CD8-positive, alpha-beta memory T cell (primary cell): ENCODE data around the gene FRMD4A. TPM values are rescaled to one million over a fixed set of nuclear protein-coding genes. Genes with fewer than 3 reads are reported as not detected.
A peak's percentile ranks its signal among the peaks of the same experiment; 100 is the strongest.

Experiments
- CTCF ChIA-PET: fragments of 350-600 bp; sonication (Branson Sonifier 250); formaldehyde crosslinking; loops from one replicate; lab custom pipeline; 2021; ENCODE audit warnings: antibody characterized with exemption; lab: Charles Lee
- POLR2A ChIA-PET: fragments of 350-600 bp; sonication (Branson Sonifier 250); formaldehyde crosslinking; loops from one replicate; lab custom pipeline; 2021; ENCODE audit warnings: antibody characterized with exemption; lab: Charles Lee
- DNase-seq, 5 donors: peaks; one replicate each; pipeline versions ENCODE4 v3.0.0 to v3.0.0-alpha.2; 2020 to 2022; ENCODE audit warnings: mixed read lengths in 1 of 5
- H3K27ac ChIP-seq: one replicate; pipeline ENCODE4 v1.7.0; 2013; ENCODE audit warnings: low read depth, mild to moderate bottlenecking, low read length, moderate library complexity
- H3K27me3 ChIP-seq: 2 replicates; pipeline ENCODE4 v1.7.0; 2013; ENCODE audit warnings: low read length, mild to moderate bottlenecking; ENCODE audit not compliant: insufficient read depth, poor library complexity, severe bottlenecking
- H3K36me3 ChIP-seq: 2 replicates; pipeline ENCODE4 v1.7.0; 2013; ENCODE audit warnings: mild to moderate bottlenecking, low read length, moderate library complexity; ENCODE audit not compliant: insufficient read depth
- H3K4me1 ChIP-seq: 2 replicates; pipeline ENCODE4 v1.7.0; 2013; ENCODE audit warnings: mild to moderate bottlenecking, low read length, moderate library complexity; ENCODE audit not compliant: insufficient read depth
- H3K4me3 ChIP-seq: 2 replicates; pipeline ENCODE4 v1.7.0; 2013; ENCODE audit warnings: mild to moderate bottlenecking, low read length
- H3K9me3 ChIP-seq: 2 replicates; pipeline ENCODE4 v1.7.0; 2013; ENCODE audit warnings: mild to moderate bottlenecking, low read length
- H3K27ac Mint-ChIP-seq, 8 donors: one replicate each; pipeline ENCODE4 v1.8.0; 2020 to 2021; ENCODE audit warnings: mixed read lengths in 8 of 8, mild to moderate bottlenecking in 6 of 8, inconsistent platforms in 3 of 8, moderate library complexity in 3 of 8
- H3K27me3 Mint-ChIP-seq, 2 donors: one replicate each; pipeline ENCODE4 v1.8.0; 2020 to 2021; ENCODE audit warnings: mixed read lengths in 2 of 2, mild to moderate bottlenecking in 1 of 2, moderate library complexity in 1 of 2
- H3K36me3 Mint-ChIP-seq, 3 donors: one replicate each; pipeline ENCODE4 v1.8.0; 2020 to 2021; ENCODE audit warnings: mixed read lengths in 3 of 3, inconsistent platforms in 1 of 3, mild to moderate bottlenecking in 1 of 3
- H3K4me1 Mint-ChIP-seq, 3 donors: one replicate each; pipeline ENCODE4 v1.8.0; 2020 to 2021; ENCODE audit warnings: mixed read lengths in 3 of 3, inconsistent platforms in 1 of 3, mild to moderate bottlenecking in 1 of 3
- H3K4me3 Mint-ChIP-seq, 7 donors: one replicate each; pipeline ENCODE4 v1.8.0; 2020 to 2021; ENCODE audit warnings: mixed read lengths in 7 of 7, mild to moderate bottlenecking in 6 of 7, moderate library complexity in 4 of 7, inconsistent platforms in 2 of 7
- H3K9me3 Mint-ChIP-seq, 5 donors: one replicate each; pipeline ENCODE4 v1.8.0; 2020 to 2022; ENCODE audit warnings: mixed read lengths in 5 of 5, mild to moderate bottlenecking in 3 of 5, moderate library complexity in 2 of 5, inconsistent platforms in 1 of 5
- polyA plus RNA-seq: library from polyadenylated mRNA; unstranded; fragments of 300-500 nt; fragmentation: Illumina TruSeq; gene quantifications from one replicate; pipeline ENCODE4 v1.2.3, GENCODE V29; 2021
- total RNA-seq, 2 experiments: library from RNA; stranded (reverse); gene quantifications; one replicate each; pipeline ENCODE4 v1.2.3, GENCODE V29; 2021

Gene FRMD4A
- total and polyA plus RNA-seq, 3 experiments from 2014 or later: 0.21 to 2.7 (median 2.1) TPM

DNA sequence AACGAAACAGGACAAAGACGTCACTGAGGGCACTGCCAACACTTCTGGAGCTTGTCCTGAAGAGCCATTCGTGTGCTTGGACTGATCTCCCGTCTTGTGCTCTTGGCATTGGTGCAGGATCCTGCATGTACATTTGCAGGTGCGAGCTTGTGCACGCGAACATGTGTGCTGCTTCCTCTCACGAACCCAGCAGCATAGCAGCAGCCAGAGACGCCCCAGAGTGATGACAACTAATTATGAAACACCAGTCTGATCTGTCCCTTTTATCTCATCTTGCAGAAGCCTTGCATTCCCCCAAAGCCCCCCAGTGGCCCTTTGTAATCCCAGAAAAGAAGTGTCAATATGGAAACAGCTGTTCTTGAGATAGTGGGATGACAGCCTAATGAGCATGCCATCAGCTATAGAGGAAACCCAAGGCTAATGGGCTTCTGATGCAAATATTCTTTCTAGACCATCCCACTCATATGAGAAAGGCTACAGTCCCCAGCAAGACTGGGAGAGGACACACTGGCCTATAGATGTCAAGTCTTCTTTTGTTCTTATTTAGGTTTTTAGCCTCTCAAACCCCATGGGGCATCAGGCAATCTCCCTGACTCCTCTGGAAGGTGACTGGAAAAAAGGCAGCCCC, 310.6 kb downstream of the FRMD4A start:
- Mint-ChIP-seq H3K4me3 (no peak overlapping the region), H3K27me3 (peaks cover 15 to 27% of the 10 kb centered on the region in 2 donors), H3K36me3 (peaks cover 0 to 13% (median 0%) of the 10 kb centered on the region in 3 donors), H3K27ac (no peak overlapping the region), H3K4me1 (peaks cover 13 to 26% (median 21%) of the 10 kb centered on the region in 3 donors), H3K9me3 (peaks cover 8 to 19% (median 10%) of the 10 kb centered on the region in 5 donors)
- H3K4me3 ChIP-seq: no peak overlapping the region
- no peak overlapping the region for H3K27ac ChIP-seq
- H3K36me3 ChIP-seq: no peaks in the 10 kb centered on the region
- DNase-seq: no peak
- peaks cover 13% of the 10 kb centered on the region for H3K4me1 ChIP-seq
- ChIA-PET CTCF (no interaction called here), POLR2A (no interaction called here)
- no peaks in the 10 kb centered on the region for H3K9me3 ChIP-seq
- no peaks in the 10 kb centered on the region for H3K27me3 ChIP-seq

GRCh38 chr10:14017467-14017866, 313.3 kb downstream of the FRMD4A start:
- POLR2A ChIA-PET: no interaction called here
- peaks cover 13% of the 10 kb centered on the region for H3K4me1 ChIP-seq
- no peaks in the 10 kb centered on the region for H3K9me3 ChIP-seq
- H3K36me3 Mint-ChIP-seq: peaks cover 0 to 13% (median 0%) of the 10 kb centered on the region in 3 donors
- no peak overlapping the region for H3K27ac ChIP-seq
- peaks cover 8 to 18% (median 12%) of the 10 kb centered on the region in 3 donors for H3K4me1 Mint-ChIP-seq
- CTCF ChIA-PET: no interaction called here
- H3K36me3 ChIP-seq: no peaks in the 10 kb centered on the region
- peaks cover 8 to 19% (median 10%) of the 10 kb centered on the region in 5 donors for H3K9me3 Mint-ChIP-seq
- no peaks in the 10 kb centered on the region for H3K27me3 ChIP-seq
- peaks cover 15 to 24% of the 10 kb centered on the region in 2 donors for H3K27me3 Mint-ChIP-seq
- H3K4me3 ChIP-seq: no peak overlapping the region
- no peak overlapping the region for H3K4me3 Mint-ChIP-seq
- no peak for DNase-seq
- no peak overlapping the region for H3K27ac Mint-ChIP-seq

DNA sequence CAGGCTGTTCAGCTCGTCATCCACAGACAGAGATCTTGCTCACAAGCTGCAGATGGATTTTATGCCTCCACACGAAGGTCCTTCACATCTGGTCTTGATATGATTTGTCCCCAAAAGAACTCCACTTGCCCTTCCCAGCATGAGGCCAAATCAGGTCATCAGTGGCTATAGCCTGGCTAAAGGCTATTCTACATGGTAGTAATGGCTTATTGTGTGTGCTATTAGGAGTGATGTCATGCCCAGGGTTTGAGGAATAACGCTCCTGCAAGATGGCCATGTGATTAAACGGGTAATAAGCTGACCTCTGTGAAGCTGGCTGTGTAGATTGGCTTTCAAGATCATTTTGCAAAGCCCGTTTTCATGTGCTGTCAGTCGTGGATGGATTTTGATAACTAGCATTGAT, 313.8 kb downstream of the FRMD4A start:
- ChIA-PET POLR2A (no interaction called here), CTCF (no interaction called here)
- Histone ChIP-seq H3K4me3 (no peak overlapping the region), H3K4me1 (peaks cover 13% of the 10 kb centered on the region), H3K27ac (no peak overlapping the region), H3K9me3 (no peaks in the 10 kb centered on the region), H3K36me3 (no peaks in the 10 kb centered on the region), H3K27me3 (no peaks in the 10 kb centered on the region)
- Mint-ChIP-seq H3K27me3 (peaks cover 15 to 19% of the 10 kb centered on the region in 2 donors), H3K36me3 (peaks cover 0 to 13% (median 0%) of the 10 kb centered on the region in 3 donors), H3K4me3 (no peak overlapping the region), H3K4me1 (peaks cover 6 to 18% (median 12%) of the 10 kb centered on the region in 3 donors), H3K9me3 (peaks cover 8 to 19% (median 10%) of the 10 kb centered on the region in 5 donors), H3K27ac (no peak overlapping the region)
- no peak for DNase-seq

DNA sequence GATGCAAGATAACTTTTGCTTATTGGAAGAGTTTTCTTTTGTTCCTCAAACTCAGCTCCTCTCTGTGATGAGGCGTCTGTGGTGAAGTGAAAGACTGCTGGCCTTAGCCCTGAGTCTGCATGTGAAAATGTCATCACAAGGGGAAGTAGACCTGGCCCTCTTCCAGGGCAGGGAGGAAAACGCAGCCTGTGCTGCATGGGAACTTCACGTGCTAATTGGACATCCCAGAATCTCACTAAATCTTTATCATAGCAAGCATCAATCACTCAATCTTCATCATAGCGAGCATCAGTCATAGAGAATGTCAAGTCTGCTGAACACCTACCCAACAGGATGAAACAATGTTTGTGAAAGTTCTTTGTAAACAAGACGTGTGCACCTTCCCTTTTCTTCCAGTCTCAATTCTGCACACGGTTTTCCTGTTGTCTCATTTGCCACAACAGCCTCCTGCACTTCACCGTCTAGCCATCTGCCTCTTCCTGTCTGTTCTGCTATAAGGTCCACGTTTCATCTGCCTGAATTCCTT, 314.6 kb downstream of the FRMD4A start:
- POLR2A ChIA-PET: no interaction called here
- no peak overlapping the region for H3K4me3 ChIP-seq
- CTCF ChIA-PET: no interaction called here

DNA sequence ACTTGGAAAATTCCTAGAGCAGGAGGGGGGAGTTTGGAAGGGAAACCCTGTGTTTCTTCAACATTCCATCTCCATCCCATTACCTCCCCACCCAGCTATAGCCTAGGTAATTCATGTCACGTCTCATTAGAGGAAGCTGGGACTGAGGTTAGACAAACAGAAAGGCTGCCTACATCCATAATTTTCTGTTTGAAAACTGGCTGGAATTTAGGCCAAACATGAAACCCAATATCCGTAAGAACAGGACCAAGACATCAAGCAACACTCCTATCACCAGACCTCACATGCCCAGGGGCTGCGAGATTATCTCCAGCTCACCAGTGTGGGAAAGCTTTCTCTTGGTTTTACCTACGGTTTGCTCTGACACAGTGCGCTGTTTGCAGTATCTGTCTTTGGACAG, 316.3 kb downstream of the FRMD4A start:
- peaks cover 8 to 10% of the 10 kb centered on the region in 2 donors for H3K27me3 Mint-ChIP-seq
- peaks cover 0 to 13% (median 1%) of the 10 kb centered on the region in 3 donors for H3K36me3 Mint-ChIP-seq
- H3K27ac Mint-ChIP-seq: no peak overlapping the region
- Histone ChIP-seq H3K36me3 (no peaks in the 10 kb centered on the region), H3K27me3 (no peaks in the 10 kb centered on the region), H3K4me1 (peaks cover 24% of the 10 kb centered on the region), H3K4me3 (no peak overlapping the region), H3K9me3 (no peaks in the 10 kb centered on the region), H3K27ac (no peak overlapping the region)
- peaks cover 8 to 15% (median 10%) of the 10 kb centered on the region in 5 donors for H3K9me3 Mint-ChIP-seq
- H3K4me1 Mint-ChIP-seq: peaks cover 16 to 25% (median 22%) of the 10 kb centered on the region in 3 donors
- H3K4me3 Mint-ChIP-seq: no peak overlapping the region
- ChIA-PET CTCF (no interaction called here), POLR2A (no interaction called here)
- no peak for DNase-seq

More for the DNA sequence above, 314.6 kb downstream of the FRMD4A start:
- H3K27ac Mint-ChIP-seq: peak overlapping the region in 1 of 8 donors; percentile 27
- peak overlapping the region in 1 of 7 donors; percentile 52 for H3K4me3 Mint-ChIP-seq
- peaks cover 6 to 18% (median 12%) of the 10 kb centered on the region in 3 donors for H3K4me1 Mint-ChIP-seq
- DNase-seq: no peak
- Histone ChIP-seq H3K9me3 (no peaks in the 10 kb centered on the region), H3K4me1 (peaks cover 13% of the 10 kb centered on the region), H3K27ac (no peak overlapping the region), H3K36me3 (no peaks in the 10 kb centered on the region), H3K27me3 (no peaks in the 10 kb centered on the region)
- peaks cover 15% of the 10 kb centered on the region in 2 donors for H3K27me3 Mint-ChIP-seq
- peaks cover 8 to 19% (median 10%) of the 10 kb centered on the region in 5 donors for H3K9me3 Mint-ChIP-seq
- H3K36me3 Mint-ChIP-seq: peaks cover 0 to 13% (median under 1%) of the 10 kb centered on the region in 3 donors

- Histone ChIP-seq H3K4me1 (peaks cover 40% of the 10 kb centered on the region), H3K27me3 (no peaks in the 10 kb centered on the region), H3K36me3 (no peaks in the 10 kb centered on the region), H3K9me3 (no peaks in the 10 kb centered on the region), H3K27ac (no peak overlapping the region), H3K4me3 (no peak overlapping the region)
- Mint-ChIP-seq H3K36me3 (peaks cover 0 to 1% (median 1%) of the 10 kb centered on the region in 3 donors), H3K4me3 (peak overlapping the region in 1 of 7 donors; percentile 11), H3K9me3 (no peaks in the 10 kb centered on the region), H3K4me1 (peaks cover 29 to 39% (median 36%) of the 10 kb centered on the region in 3 donors), H3K27me3 (peaks cover 0 to 1% of the 10 kb centered on the region in 2 donors), H3K27ac (no peak overlapping the region)
- ChIA-PET CTCF (no interaction called here), POLR2A (interaction anchor here (0.7 kb wide), 1 partner anchor 14 kb away, joined by 9 read pairs; no protein-coding TSS in a partner anchor)
- DNase-seq: no peak
These were observed 319.8 kb downstream of the FRMD4A start for GRCh38 chr10:14010769-14011574.

DNA sequence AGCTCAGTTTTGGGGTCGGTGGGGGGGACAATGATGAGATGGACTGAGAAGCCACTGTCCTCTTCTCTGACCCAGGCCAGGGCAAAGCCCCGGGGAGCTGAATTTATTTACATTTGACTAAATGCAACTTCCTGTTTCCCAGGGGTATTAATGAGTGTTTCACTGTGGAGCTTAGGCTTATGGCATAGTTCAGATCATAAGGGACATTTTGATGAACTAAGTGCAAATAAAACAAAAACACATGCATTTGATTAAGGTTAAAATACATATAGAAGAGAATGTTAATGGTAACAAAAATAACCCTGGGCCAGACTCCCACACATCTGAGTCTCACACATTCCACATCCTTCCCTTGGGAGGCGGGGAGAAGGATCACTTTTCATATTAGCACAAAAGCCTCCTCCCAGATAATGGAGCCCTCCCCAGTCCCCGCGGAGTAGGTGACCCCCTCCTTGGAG, 320.6 kb downstream of the FRMD4A start:
- Histone ChIP-seq H3K9me3 (no peaks in the 10 kb centered on the region), H3K36me3 (no peaks in the 10 kb centered on the region), H3K27ac (no peak overlapping the region), H3K4me1 (peaks cover 32% of the 10 kb centered on the region), H3K4me3 (peak overlapping the region; percentile 43), H3K27me3 (no peaks in the 10 kb centered on the region)
- no peak for DNase-seq
- Mint-ChIP-seq H3K4me3 (peak overlapping the region; percentile 82 to 89 (median 87)), H3K9me3 (no peaks in the 10 kb centered on the region), H3K27me3 (peaks cover 0 to 1% of the 10 kb centered on the region in 2 donors), H3K4me1 (peaks cover 28 to 33% (median 29%) of the 10 kb centered on the region in 3 donors), H3K36me3 (peaks cover 0 to 1% (median 1%) of the 10 kb centered on the region in 3 donors), H3K27ac (peak overlapping the region in 7 of 8 donors; percentile 75 to 93 (median 86))
- POLR2A ChIA-PET: interaction anchor here (0.6 to 0.8 kb wide), 2 partner anchors 125 to 224 kb away, joined by 3 read pairs; no protein-coding TSS in a partner anchor
- CTCF ChIA-PET: no interaction called here
